MM.1S (cell line): ENCODE data around the gene NELFB.

Experiments
- DNase-seq: peaks from one replicate; pipeline ENCODE4 v3.0.0-alpha.2; 2015
- H2AFZ ChIP-seq: fragments of 300-600 bp; sonication (generic); 2 replicates; pipeline ENCODE4 v1.6.0; 2016; ENCODE audit warnings: antibody characterized with exemption, low read length
- H3F3A ChIP-seq: fragments of 300-600 bp; sonication (generic); 2 replicates; pipeline ENCODE4 v1.6.1; 2016; ENCODE audit warnings: mild to moderate bottlenecking, antibody characterized with exemption, low read length, moderate library complexity, mixed read lengths; ENCODE audit not compliant: insufficient read depth
- H3K27ac ChIP-seq: fragments of 300-600 bp; sonication (generic); 2 replicates; pipeline ENCODE4 v1.5.1; 2016; ENCODE audit warnings: mild to moderate bottlenecking, low read length
- H3K27me3 ChIP-seq: fragments of 300-600 bp; sonication (generic); replicated peaks from 2 replicates; pipeline ENCODE4 v1.6.0; 2016; ENCODE audit warnings: low read length; ENCODE audit not compliant: insufficient read depth
- H3K36me3 ChIP-seq: fragments of 300-600 bp; sonication (generic); replicated peaks from 2 replicates; pipeline ENCODE4 v1.6.1; 2016; ENCODE audit warnings: mild to moderate bottlenecking, low read length, mixed read lengths; ENCODE audit not compliant: insufficient read depth
- H3K4me1 ChIP-seq: fragments of 300-600 bp; sonication (generic); 2 replicates; pipeline ENCODE4 v1.6.1; 2016; ENCODE audit warnings: low read length, mixed read lengths
- H3K4me2 ChIP-seq: fragments of 300-600 bp; sonication (generic); 2 replicates; pipeline ENCODE4 v1.6.0; 2016; ENCODE audit warnings: low read depth, low read length
- H3K4me3 ChIP-seq: fragments of 300-600 bp; sonication (generic); 2 replicates; pipeline ENCODE4 v1.5.1; 2016; ENCODE audit warnings: low read length, mixed read lengths
- H3K79me2 ChIP-seq: fragments of 300-600 bp; sonication (generic); 2 replicates; pipeline ENCODE4 v1.6.1; 2016; ENCODE audit warnings: mixed run types, low read length, mixed read lengths
- H3K9ac ChIP-seq: fragments of 300-600 bp; sonication (generic); 2 replicates; pipeline ENCODE4 v1.6.1; 2016; ENCODE audit warnings: low read length, mixed read lengths
- H3K9me2 ChIP-seq: fragments of 300-600 bp; sonication (generic); replicated peaks from 2 replicates; pipeline ENCODE4 v1.6.1; 2016; ENCODE audit warnings: mild to moderate bottlenecking, low read length, mixed read lengths; ENCODE audit not compliant: insufficient read depth
- H3K9me3 ChIP-seq: fragments of 300-600 bp; sonication (generic); replicated peaks from 2 replicates; pipeline ENCODE4 v1.6.1; 2016; ENCODE audit warnings: mild to moderate bottlenecking, low read length, mixed read lengths; ENCODE audit not compliant: insufficient read depth
- H4K20me1 ChIP-seq: fragments of 300-600 bp; sonication (generic); 2 replicates; pipeline ENCODE4 v1.6.1; 2016; ENCODE audit warnings: mild to moderate bottlenecking, low read length, moderate library complexity, mixed read lengths; ENCODE audit not compliant: insufficient read depth
- CTCF ChIP-seq: fragments of 300-600 bp; sonication (generic); IDR thresholded peaks from 2 replicates; pipeline ENCODE4 v1.5.1; 2016; ENCODE audit warnings: antibody characterized with exemption, low read length, mixed read lengths
- EZH2 ChIP-seq: fragments of 300-600 bp; sonication (generic); optimal IDR thresholded peaks from 2 replicates; pipeline ENCODE3; 2017; ENCODE audit warnings: low read depth, mild to moderate bottlenecking, antibody characterized with exemption, low read length, mixed read lengths
- EZH2phosphoT487 ChIP-seq: fragments of 300-600 bp; sonication (generic); IDR thresholded peaks from 2 replicates; pipeline ENCODE4 v1.6.1; 2018; ENCODE audit warnings: antibody characterized with exemption, low read length

Gene NELFB

DNA sequence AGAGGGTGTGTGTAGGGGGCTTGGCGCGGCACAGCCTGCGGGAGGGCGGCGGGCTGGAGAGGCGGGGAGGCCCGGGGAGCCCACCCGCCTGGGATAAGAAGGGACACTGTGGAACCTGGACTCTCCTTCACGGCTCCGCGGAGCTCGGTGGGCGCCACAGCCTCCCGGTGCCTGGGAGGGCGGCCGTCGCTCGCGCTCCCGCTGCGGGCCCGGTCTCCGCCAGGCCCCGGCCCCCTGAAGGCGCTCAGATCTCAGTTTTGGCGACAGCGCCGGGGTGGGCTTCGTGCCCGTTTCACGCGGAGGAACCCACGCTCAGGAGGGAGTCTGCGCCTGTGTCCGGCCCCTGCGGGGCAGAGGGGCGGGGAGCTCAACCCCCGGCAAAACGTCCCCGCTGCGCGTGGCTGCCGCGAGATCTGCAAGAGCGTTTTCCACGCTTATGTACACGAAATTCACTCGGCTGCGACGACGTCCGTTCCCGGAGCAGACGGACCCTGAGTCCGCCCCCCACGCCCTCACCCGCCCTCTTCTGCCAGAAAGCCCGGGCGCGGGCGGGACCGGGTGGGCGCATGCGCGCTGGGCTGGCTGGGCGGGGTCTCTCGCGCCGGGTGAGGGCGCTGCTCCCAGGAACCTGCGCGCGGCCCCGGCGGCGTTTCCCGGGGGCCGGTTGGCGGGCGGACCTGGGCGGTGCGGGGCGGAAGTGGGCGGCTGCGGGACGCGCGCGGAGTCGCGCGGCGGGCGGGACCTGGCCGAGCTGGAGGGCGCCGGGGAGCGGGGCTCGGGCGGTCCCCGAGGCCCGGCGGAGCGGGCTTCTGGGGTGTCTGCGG lies at the start of gene NELFB:
NELFB (plus strand) TSS at position 704 of the 824 bp plus-strand sequence.
- Histone ChIP-seq H3F3A (peaks cover 8% of the 10 kb centered on the region), H4K20me1 (no peaks in the 10 kb centered on the region), H3K4me1 (peaks cover 10% of the 10 kb centered on the region; the same call in 1 of the 2 replicates), H3K27ac (peak within 1 kb of the TSS; percentile 61; the same call in 1 of the 2 replicates), H3K36me3 (peaks cover 4% of the 10 kb centered on the region; the same call in 1 of the 2 replicates), H3K4me2 (peak within 1 kb of the TSS; percentile 98), H3K9ac (peak within 1 kb of the TSS; percentile 81), H2AFZ (peak within 1 kb of the TSS; percentile 99), H3K4me3 (peak within 1 kb of the TSS; percentile 94), H3K9me2 (no peaks in the 10 kb centered on the region), H3K27me3 (no peaks in the 10 kb centered on the region), H3K9me3 (no peaks in the 10 kb centered on the region), H3K79me2 (peaks cover 24% of the 10 kb centered on the region)
- TF ChIP-seq CTCF: no peak
- TF ChIP-seq EZH2: no peak
- TF ChIP-seq EZH2phosphoT487: no peak
- peak; percentile 89 for DNase-seq

DNA sequence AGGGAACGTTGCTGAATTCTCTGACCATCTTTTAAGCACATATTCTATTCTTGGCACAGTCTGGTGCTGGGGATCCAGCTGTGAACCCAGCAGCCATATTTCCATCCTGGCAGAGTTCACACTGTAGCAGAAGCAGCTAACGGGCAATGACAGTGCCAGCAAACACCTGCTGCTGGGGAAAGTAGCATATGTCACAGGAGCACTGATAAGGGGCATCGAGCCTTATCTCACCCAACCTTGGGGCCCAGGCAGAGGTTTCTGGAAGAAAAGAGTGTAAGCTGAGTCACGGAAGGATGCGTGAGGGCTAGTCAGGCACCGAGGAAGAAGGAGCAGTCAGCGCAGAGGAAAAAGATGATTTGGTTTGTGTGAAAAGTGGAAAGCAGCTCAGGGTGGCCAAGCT lies 48.5 kb upstream of the NELFB start:
- Histone ChIP-seq H3K27me3 (no peaks in the 10 kb centered on the region), H3K36me3 (no peaks in the 10 kb centered on the region), H3K4me1 (peaks cover 20% of the 10 kb centered on the region), H3K4me3 (peak overlapping the region; percentile 90), H3K27ac (no peak overlapping the region), H2AFZ (no peak overlapping the region), H3K9ac (peak overlapping the region; percentile 95), H3K9me2 (no peaks in the 10 kb centered on the region), H3K79me2 (peaks cover 48% of the 10 kb centered on the region), H3F3A (peaks cover 7% of the 10 kb centered on the region; the same call in 1 of the 2 replicates), H3K4me2 (peak overlapping the region; percentile 98), H3K9me3 (no peaks in the 10 kb centered on the region), H4K20me1 (no peaks in the 10 kb centered on the region)
- no peak for DNase-seq
- no peak for TF ChIP-seq CTCF
- TF ChIP-seq EZH2: no peak
- no peak for TF ChIP-seq EZH2phosphoT487

DNA sequence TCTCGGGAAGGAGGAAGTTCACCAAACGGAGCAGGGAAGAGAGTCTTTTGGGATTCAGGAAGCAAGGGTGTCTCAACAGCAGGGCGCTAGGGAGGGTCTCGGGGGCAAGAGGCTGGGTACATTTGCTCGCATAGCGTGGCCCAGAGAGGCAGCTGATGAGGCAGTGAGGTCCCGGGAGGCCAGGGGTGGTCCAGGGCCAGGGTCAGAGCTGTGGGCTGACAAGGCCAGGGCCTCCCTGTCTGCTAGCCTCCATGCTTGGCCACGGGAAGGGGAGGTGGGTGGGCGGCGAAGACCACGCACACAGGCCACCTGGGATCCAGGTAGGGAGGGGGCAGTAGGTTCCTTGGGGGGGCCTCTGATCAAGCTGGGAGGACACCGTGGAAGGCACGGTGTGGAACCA lies 43.6 kb upstream of the NELFB start:
- Histone ChIP-seq H3K27me3 (no peaks in the 10 kb centered on the region), H3K9ac (no peak overlapping the region), H3K4me3 (no peak overlapping the region), H3K4me1 (peaks cover 5% of the 10 kb centered on the region), H3K9me2 (no peaks in the 10 kb centered on the region), H3K9me3 (no peaks in the 10 kb centered on the region), H3K4me2 (no peak overlapping the region), H3F3A (no peaks in the 10 kb centered on the region), H3K79me2 (peaks cover 11% of the 10 kb centered on the region), H3K36me3 (no peaks in the 10 kb centered on the region), H4K20me1 (no peaks in the 10 kb centered on the region), H2AFZ (no peak overlapping the region), H3K27ac (no peak overlapping the region)
- DNase-seq: no peak
- no peak for TF ChIP-seq CTCF
- no peak for TF ChIP-seq EZH2phosphoT487
- no peak for TF ChIP-seq EZH2
